MCF 10A (cell line): ENCODE results near the gene PYM1. TPM values are rescaled to one million over a fixed set of nuclear protein-coding genes. Genes with fewer than 3 reads are reported as not detected.

Source experiments
- BruUV-seq: library from RNA; stranded (reverse); fragments of 400-500 nt; replicated peaks from 2 replicates; lab custom pipeline; 2021; lab: Mats Ljungman, UMichigan
- CTCF ChIA-PET: fragments of 300-600 bp; sonication (Branson Sonifier 250); formaldehyde crosslinking; extraction: SDS; loops from one replicate; lab custom pipeline; 2021; ENCODE audit warnings: antibody characterized with exemption, inconsistent platforms; lab: Yijun Ruan, JAX
- POLR2A ChIA-PET: fragments of 300-600, 350-650 bp; sonication (Branson Sonifier 250); formaldehyde crosslinking; extraction: SDS; loops from one replicate; lab custom pipeline; 2020; ENCODE audit warnings: antibody characterized with exemption, inconsistent platforms; lab: Yijun Ruan, JAX
- DNase-seq: peaks from one replicate; pipeline ENCODE4 v3.0.0-alpha.2; 2018; ENCODE audit not compliant: unreplicated experiment
- H3K27ac Mint-ChIP-seq: one replicate; pipeline ENCODE4 v1.8.0; 2022; ENCODE audit warnings: mild to moderate bottlenecking, low read depth, mixed read lengths; ENCODE audit not compliant: unreplicated experiment
- H3K27me3 Mint-ChIP-seq: one replicate; pipeline ENCODE4 v1.8.0; 2022; ENCODE audit warnings: mixed read lengths; ENCODE audit not compliant: insufficient read depth, unreplicated experiment
- H3K36me3 Mint-ChIP-seq: one replicate; pipeline ENCODE4 v1.8.0; 2022; ENCODE audit warnings: mild to moderate bottlenecking, moderate library complexity, mixed read lengths; ENCODE audit not compliant: insufficient read depth, unreplicated experiment
- H3K4me1 Mint-ChIP-seq: one replicate; pipeline ENCODE4 v1.8.0; 2022; ENCODE audit warnings: mixed read lengths; ENCODE audit not compliant: insufficient read depth, unreplicated experiment
- H3K4me3 Mint-ChIP-seq: one replicate; pipeline ENCODE4 v1.8.0; 2022; ENCODE audit warnings: mild to moderate bottlenecking, moderate library complexity, mixed read lengths; ENCODE audit not compliant: unreplicated experiment
- H3K9me3 Mint-ChIP-seq: one replicate; pipeline ENCODE4 v1.8.0; 2022; ENCODE audit warnings: mixed read lengths; ENCODE audit not compliant: unreplicated experiment
- CTCF ChIP-seq: fragments of 200-600 bp; IDR thresholded peaks from one replicate; pipeline ENCODE4 v1.8.0; 2022; ENCODE audit warnings: antibody characterized with exemption, mild to moderate bottlenecking; ENCODE audit not compliant: unreplicated experiment
- intact Hi-C: fragments of 100-400 bp; cut with micrococcal nuclease; formaldehyde crosslinking; loops from 2 replicates; pipeline ENCODE4 v1.14.1; 2022
- total RNA-seq: library from RNA; stranded (reverse); gene quantifications from 2 replicates; pipeline ENCODE4 v1.2.3, GENCODE V29; 2022

PYM1 gene
- total RNA-seq, 1 experiment from 2014 or later = 56.5 TPM

- no peak for TF ChIP-seq CTCF
- Mint-ChIP-seq H3K27ac (no peak overlapping the region), H3K4me1 (peaks cover 13% of the 10 kb centered on the region), H3K27me3 (no peaks in the 10 kb centered on the region), H3K9me3 (no peaks in the 10 kb centered on the region), H3K36me3 (no peaks in the 10 kb centered on the region), H3K4me3 (no peak overlapping the region)
- no peak for DNase-seq
- ChIA-PET POLR2A (interaction anchor here (0.6 kb wide), 2 partner anchors 23 to 432 kb away, joined by 4 read pairs; partner anchors contain the start of gene DNAJC14), CTCF (interaction anchor here (0.6 to 0.7 kb wide), 2 partner anchors 16 to 181 kb away, joined by 3 read pairs; no protein-coding TSS in a partner anchor)
- BruUV-seq = no TSS peak
- intact Hi-C loops = no loop called here
These were observed 75.0 kb downstream of the PYM1 start for GRCh38 chr12:55852740-55853139.

Other genes starting within 250 kb of the PYM1 start
- 2.1 and 3.0 TPM in 2 replicates for gene ITGA7, start 220.0 kb downstream of the PYM1 start, total RNA-seq
- gene BLOC1S1, start 211.8 kb downstream of the PYM1 start, total RNA-seq = 75.8 and 84.3 TPM in 2 replicates
- gene RDH5, start 207.5 kb downstream of the PYM1 start, total RNA-seq = 2.5 and 3.9 TPM in 2 replicates
- 552 and 724 TPM in 2 replicates for gene CD63, start 198.9 kb downstream of the PYM1 start, total RNA-seq
- gene GDF11, start 184.8 kb downstream of the PYM1 start, total RNA-seq = 1.9 TPM in 2 replicates
- gene SARNP, start 110.2 kb downstream of the PYM1 start, total RNA-seq = 39.2 and 61.1 TPM in 2 replicates
- 54.6 and 55.9 TPM in 2 replicates for gene ORMDL2, start 109.9 kb downstream of the PYM1 start, total RNA-seq
- 27.3 and 29.9 TPM in 2 replicates for gene DNAJC14, start 98.3 kb downstream of the PYM1 start, total RNA-seq
- gene MMP19, start 85.0 kb downstream of the PYM1 start, total RNA-seq = 3.3 and 3.7 TPM in 2 replicates
- 177 and 236 TPM in 2 replicates for gene DGKA, start 3.3 kb upstream of the PYM1 start, total RNA-seq
- 0.59 TPM in 1 of 2 replicates, not detected in the other for gene PMEL, start 38.1 kb upstream of the PYM1 start, total RNA-seq
- gene CDK2, start 38.9 kb upstream of the PYM1 start, total RNA-seq = 17.9 and 23.8 TPM in 2 replicates
- gene RAB5B, start 46.2 kb upstream of the PYM1 start, total RNA-seq = 67.4 and 96.1 TPM in 2 replicates
- 6.3 and 7.9 TPM in 2 replicates for gene SUOX, start 69.4 kb upstream of the PYM1 start, total RNA-seq
- gene IKZF4, start 93.1 kb upstream of the PYM1 start, total RNA-seq = 2.4 and 3.4 TPM in 2 replicates
- gene RPS26, start 114.0 kb upstream of the PYM1 start, total RNA-seq = 45.1 and 67.3 TPM in 2 replicates
- gene ERBB3, start 152.3 kb upstream of the PYM1 start, total RNA-seq = 1.1 and 3.7 TPM in 2 replicates
- 158 and 205 TPM in 2 replicates for gene PA2G4, start 176.7 kb upstream of the PYM1 start, total RNA-seq
- 4,675 and 4,734 TPM in 2 replicates for gene RPL41, start 188.7 kb upstream of the PYM1 start, total RNA-seq
- gene ZC3H10, start 190.4 kb upstream of the PYM1 start, total RNA-seq = 2.8 and 3.5 TPM in 2 replicates
- gene ESYT1, start 200.4 kb upstream of the PYM1 start, total RNA-seq = 111 and 123 TPM in 2 replicates
- 46.0 and 58.0 TPM in 2 replicates for gene MYL6B, start 224.7 kb upstream of the PYM1 start, total RNA-seq
- 716 and 997 TPM in 2 replicates for gene MYL6, start 230.5 kb upstream of the PYM1 start, total RNA-seq